GM18517 (cell line): ENCODE results near the gene NDUFS6.

Source experiments
- ATAC-seq: cut with Tn5 transposase; IDR thresholded peaks from one replicate; pipeline ENCODE4 v1.9.1; 2021; ENCODE audit warnings: mild to moderate bottlenecking, moderate library complexity; ENCODE audit not compliant: unreplicated experiment

NDUFS6 gene

GRCh38 chr5:1847056-1847455, 45.8 kb downstream of the NDUFS6 start:
- no peak for ATAC-seq

- ATAC-seq = no peak
Observed at GRCh38 chr5:1847611-1848010, 46.4 kb downstream of the NDUFS6 start.

- no peak for ATAC-seq
Observed at GRCh38 chr5:1850324-1851154, 49.3 kb downstream of the NDUFS6 start.

GRCh38 chr5:1851290-1851934, 50.2 kb downstream of the NDUFS6 start:
- ATAC-seq = no peak

- ATAC-seq = no peak
Observed at GRCh38 chr5:1852324-1852947, 51.2 kb downstream of the NDUFS6 start.

- ATAC-seq = no peak
Observed at GRCh38 chr5:1853531-1853930, 52.3 kb downstream of the NDUFS6 start.

- ATAC-seq = no peak
Observed at GRCh38 chr5:1855075-1855474, 53.9 kb downstream of the NDUFS6 start.

GRCh38 chr5:1855596-1855995, 54.4 kb downstream of the NDUFS6 start:
- ATAC-seq = no peak

- ATAC-seq = no peak
Observed at GRCh38 chr5:1856596-1857255, 55.5 kb downstream of the NDUFS6 start.

- ATAC-seq = no peak
Observed at GRCh38 chr5:1857256-1857600, 56.0 kb downstream of the NDUFS6 start.

- no peak for ATAC-seq
Observed at GRCh38 chr5:1858436-1858835, 57.2 kb downstream of the NDUFS6 start.

GRCh38 chr5:1859099-1859498, 57.9 kb downstream of the NDUFS6 start:
- no peak for ATAC-seq

GRCh38 chr5:1860021-1860610, 58.9 kb downstream of the NDUFS6 start:
- no peak for ATAC-seq

GRCh38 chr5:1860949-1861348, 59.7 kb downstream of the NDUFS6 start:
- no peak for ATAC-seq

- no peak for ATAC-seq
Observed at GRCh38 chr5:1864896-1865440, 63.8 kb downstream of the NDUFS6 start.

- ATAC-seq = no peak
Observed at GRCh38 chr5:1865486-1865885, 64.3 kb downstream of the NDUFS6 start.
